GM18526 (cell line): ENCODE results near the gene GUCY1B1.

Experiments used
- POLR2A ChIP-seq: IDR thresholded peaks from 3 replicates; pipeline ENCODE4 v1.6.1; 2011; ENCODE audit not compliant: insufficient read length; ENCODE audit errors: extremely low read depth

GUCY1B1 gene

DNA sequence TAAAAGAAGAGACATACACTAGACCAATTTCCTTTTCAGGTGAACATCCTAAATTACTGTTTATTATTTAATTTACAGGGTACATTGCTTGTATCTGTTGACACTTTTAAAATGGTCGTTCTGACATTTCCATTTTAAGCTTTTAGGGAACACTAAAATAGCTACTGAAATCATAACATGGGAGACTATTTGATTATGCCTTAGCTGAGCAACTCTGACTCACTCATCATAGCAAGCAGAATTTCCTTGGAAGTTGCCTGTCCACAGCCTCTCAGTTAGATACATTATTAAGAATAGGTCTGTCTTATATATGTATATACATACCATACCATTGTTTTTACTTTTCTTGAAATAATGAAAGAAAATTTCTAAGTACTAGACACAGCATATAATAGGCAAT lies 22.0 kb downstream of the GUCY1B1 start:
- no peak for TF ChIP-seq POLR2A

DNA sequence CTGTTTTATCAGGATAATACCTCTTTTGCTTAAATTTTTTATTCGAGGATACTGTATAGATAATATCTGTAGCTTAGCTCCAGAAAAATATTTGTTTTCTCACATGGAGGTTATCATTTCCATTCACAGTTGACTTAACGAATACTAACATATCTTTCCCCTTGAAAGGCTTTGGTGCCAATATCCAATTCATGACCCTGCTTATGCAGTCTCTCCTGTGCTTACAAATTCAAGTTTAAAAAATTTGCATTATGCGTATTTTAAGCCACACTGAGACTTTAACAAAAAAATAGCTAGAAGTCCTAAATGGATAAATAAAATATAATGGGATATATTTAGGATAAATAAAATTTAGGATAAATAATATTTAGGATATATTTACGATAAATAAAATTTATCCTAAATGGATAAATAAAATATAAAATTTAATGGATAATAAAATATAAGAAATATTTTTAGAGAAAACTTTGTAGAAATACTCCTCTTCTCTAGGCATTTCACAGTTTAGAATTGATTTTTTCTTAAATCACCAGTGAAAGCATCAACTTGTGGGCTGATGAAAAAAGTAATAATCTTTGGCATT lies 22.5 kb downstream of the GUCY1B1 start:
- no peak for TF ChIP-seq POLR2A

DNA sequence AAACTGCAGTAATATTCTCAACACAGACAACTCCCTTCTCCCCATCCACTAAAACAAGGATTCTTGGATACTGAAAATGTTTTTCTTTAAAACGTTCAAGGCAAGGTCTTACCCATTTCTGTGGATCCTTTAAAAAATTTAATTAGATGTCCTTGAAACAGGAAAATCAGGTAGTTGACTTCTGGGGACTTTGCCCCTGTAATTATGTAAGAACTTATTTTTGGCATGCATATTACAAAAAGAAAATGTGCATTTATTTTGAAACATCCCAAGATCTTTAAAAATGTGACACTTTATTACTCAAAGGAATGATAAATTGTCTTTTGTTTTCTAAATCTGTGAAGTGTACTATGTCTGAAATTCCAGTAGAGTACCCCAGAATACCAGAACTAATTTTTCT lies 25.8 kb downstream of the GUCY1B1 start:
- no peak for TF ChIP-seq POLR2A

DNA sequence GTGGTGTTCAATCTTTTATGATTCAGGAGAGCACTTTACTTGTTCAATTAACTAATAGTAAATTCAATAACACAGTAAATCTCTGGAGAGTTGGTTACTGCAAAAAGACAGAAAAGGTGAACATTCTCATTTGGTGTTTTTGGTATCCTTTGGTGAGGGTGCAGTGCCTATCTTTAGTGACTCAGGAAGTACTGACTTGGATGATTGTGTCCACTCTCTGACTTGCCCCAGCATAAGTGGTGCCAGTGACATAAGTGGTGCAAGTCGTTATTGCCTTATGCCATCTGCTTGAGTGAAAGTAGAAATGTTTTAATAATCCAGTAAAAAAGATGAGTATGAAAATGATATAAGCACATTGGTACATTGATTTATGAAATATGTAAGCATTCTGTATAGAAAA lies 27.0 kb downstream of the GUCY1B1 start:
- no peak for TF ChIP-seq POLR2A

DNA sequence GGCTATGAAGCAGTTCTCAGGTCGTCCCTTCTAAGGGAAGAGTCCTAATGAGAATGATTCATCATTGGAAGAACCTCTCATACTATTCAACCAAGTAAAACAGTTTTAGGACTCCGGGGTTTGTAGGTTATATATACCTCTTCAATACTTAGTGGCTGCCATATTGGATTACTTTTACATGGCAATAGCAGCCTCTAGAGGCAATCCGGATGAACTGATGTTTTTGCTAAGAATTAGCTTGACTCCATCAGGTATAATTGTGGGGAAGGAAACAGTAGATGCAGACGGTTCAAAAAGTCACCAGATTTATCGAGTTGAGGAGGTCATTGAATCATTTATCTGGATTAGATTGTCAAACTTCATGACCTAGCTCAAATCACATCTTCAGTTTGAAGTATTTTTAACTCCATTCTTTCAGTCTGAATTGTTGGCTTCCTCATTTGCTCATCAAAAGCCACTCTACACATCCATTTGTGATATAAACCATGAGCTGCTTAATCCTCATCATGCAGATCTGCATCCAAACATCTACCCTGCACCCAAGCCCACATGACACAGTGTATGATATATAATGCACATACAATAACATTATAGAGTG lies 28.4 kb downstream of the GUCY1B1 start:
- TF ChIP-seq POLR2A, result no peak

DNA sequence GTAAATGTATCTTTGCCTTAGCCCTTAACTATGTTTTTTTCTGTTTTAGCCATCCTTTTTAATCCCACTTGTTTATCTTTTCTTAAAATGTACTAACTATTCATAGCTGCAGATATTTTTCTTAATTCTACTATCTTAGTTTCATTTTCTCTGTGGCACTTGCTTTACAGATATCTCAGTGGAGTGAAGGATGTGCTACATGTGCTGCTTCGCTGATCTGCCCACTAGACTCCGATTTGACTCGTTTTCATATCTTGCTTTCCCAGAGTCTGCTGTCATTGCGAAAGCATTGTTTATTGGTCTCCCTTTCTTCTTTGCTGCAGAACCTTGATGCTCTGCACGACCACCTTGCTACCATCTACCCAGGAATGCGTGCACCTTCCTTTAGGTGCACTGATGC lies 30.6 kb downstream of the GUCY1B1 start:
- no peak for TF ChIP-seq POLR2A

DNA sequence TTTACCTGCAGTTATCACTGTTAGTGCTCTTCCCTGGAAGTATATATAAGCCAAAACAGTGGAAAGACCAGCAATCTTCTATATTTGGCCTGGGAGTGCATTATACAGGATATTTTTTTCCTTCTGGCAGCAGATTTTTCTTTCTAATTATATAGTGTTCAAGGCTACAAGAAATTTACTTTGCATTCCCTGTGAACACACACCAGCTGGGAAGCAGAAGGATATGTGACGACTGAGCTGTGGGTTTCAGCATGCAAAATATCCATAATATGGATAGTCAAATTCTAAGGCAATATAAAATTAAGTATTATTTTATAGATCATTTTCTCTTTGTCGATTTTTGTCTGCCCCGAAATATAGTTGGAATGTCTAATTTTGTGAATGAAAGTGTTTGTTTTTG lies 31.2 kb downstream of the GUCY1B1 start:
- no peak for TF ChIP-seq POLR2A

DNA sequence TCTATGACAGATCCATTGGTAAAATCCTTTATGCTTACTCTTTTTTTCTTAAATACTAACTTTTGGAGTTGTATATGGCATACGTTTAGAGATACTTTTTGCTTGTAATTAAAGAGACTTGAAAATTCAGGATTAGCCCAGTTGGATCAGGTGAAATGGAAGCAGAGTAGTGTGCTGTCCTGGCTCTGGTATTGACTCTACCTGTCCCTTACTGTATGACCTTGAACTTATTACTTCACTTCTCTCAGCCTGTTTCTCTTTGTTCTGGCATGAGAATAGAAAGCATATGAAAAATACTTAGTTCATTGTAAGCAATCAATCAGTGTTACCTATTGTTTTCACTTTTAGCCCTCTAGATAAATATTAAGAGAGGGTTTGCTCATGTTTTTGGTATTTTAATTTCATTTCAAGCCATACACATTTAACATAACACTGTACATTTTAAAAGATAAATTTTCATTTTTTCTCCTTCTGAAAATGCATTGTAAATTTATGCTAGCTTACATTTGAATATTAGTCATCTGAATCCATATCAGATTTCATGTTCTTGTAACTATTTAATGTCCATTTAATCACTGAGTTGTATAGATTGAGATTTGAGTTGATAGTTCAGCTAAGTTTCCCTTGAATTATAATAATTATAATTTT lies 35.9 kb downstream of the GUCY1B1 start:
- TF ChIP-seq POLR2A, result no peak

DNA sequence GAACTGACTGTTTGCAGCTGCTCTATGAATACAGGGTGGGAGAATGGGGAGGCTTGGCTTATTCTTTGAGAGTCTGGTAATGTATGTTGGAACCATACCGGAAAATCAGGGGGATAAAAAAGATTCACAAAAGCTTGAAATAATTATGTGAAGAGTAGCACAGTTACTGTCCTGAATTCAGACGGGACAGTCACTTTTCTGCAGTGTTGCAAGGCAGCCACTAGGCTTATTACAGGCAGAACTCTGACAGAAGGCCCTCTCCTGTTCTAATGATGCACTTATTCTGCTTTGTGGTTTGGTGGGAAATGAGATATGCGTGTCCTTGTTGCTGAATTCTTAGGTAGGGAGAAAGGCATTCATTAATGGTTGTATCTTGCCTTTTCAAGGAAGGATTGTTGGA lies 37.2 kb downstream of the GUCY1B1 start:
- no peak for TF ChIP-seq POLR2A

DNA sequence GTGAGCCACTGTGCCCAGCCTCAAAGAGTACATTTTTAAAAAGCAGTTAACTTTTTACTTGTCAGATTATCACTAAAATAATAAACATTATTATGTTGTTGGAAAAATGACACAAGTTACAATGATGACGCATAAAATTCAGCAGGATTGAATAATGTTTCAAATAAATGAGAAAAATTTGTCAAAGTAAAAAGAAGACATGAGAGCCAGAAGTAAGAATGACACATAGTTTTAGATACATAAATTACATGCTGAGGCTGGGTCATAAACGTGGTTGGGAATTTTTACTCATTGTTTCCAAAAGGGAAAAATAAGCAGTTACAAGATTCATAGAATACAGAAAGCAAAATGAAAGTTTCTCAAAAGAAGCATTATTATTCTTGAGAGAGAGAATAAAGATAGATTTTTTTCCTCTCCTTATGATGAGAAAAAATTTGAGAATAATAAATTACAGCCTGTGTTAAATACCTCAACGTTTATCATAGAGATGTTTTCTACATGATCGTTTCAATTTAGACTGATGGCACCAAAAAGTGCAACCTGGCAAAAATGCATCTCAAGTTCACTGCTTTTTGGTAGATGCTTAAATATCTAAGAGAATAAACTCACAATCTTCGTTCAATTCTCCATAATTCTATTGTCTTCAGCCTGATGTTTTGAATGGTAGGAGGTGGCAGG lies 40.4 kb downstream of the GUCY1B1 start:
- no peak for TF ChIP-seq POLR2A

DNA sequence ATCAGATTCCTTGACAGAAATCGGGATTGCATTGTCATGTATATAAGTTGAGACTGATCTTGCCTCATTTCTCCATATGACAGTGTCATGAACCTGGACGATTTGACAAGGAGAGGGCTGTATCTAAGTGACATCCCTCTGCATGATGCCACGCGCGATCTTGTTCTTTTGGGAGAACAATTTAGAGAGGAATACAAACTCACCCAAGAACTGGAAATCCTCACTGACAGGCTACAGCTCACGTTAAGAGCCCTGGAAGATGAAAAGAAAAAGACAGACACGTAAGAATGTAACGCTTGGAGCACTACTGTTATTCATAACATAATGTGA lies 40.9 kb downstream of the GUCY1B1 start:
- TF ChIP-seq POLR2A, result no peak

DNA sequence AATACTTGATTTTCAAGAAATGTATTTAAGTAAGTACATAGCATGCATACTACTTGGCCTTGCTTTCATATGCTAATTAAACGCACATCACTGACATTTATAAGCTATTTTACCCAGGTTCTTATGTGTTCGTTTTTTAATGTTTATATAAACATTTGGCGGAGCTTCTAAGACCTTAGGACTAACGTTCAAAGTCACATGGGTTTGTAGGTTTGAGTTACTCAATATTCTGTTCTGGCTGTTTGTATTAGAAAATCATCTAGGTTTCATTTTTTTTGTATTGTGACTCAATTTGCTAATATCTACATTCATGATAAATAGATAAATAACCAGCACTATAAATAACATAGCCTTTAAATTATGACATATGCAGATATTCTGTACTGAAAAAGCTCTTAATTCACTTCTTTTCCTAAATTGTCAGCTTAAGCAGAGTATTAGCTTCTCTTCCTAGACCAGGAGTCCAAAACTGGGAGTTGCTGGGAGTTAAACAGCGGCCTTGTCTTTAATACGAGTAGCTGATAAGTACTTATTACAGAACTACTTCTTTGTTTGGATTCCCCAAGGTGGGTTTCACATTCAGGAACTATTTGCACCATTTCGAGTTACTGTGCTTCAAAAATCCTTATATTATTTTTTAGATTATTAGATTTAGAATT lies 42.0 kb downstream of the GUCY1B1 start:
- TF ChIP-seq POLR2A, result no peak

DNA sequence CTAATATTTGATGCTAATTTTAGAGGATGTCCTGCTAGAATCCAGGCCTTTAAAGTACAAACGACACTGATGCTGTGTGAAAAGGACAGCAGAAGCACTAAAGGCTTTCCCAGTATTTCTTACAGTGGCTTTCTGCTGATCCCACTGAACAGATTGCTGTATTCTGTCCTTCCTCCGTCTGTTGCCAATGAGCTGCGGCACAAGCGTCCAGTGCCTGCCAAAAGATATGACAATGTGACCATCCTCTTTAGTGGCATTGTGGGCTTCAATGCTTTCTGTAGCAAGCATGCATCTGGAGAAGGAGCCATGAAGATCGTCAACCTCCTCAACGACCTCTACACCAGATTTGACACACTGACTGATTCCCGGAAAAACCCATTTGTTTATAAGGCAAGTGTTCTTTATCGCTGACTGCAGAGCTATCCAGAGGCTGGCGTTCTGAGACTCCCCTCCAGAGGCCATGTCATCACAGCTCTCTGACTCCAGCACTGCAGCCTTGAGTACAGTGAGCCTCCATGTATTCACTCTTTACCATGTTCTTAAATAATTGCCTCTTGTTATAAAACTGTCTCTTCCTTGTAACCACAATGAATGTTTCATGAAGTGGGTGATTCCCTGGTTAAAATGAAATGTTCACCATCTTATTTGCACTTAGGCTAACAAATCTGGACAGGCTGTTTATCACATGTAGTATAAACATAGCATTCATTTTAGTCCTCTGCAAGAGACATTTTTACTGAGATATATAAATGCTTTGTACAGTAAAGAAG lies 43.6 kb downstream of the GUCY1B1 start:
- no peak for TF ChIP-seq POLR2A

DNA sequence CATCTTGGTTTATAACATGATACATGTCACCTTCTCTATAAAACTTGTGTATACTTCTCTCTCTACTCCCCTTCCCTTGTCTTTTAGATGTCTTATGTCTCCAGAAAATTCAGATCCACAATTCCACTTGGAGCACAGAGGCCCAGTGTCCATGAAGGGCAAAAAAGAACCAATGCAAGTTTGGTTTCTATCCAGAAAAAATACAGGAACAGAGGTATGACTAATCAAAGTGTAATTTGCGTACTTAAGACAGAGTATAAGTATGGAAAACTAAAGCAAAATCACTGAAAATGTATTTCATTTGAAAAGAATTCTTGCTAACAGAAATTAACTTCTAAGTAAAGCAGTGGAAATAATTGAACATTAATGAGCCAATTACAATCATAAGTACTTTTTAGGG lies 46.2 kb downstream of the GUCY1B1 start:
- TF ChIP-seq POLR2A, result no peak

DNA sequence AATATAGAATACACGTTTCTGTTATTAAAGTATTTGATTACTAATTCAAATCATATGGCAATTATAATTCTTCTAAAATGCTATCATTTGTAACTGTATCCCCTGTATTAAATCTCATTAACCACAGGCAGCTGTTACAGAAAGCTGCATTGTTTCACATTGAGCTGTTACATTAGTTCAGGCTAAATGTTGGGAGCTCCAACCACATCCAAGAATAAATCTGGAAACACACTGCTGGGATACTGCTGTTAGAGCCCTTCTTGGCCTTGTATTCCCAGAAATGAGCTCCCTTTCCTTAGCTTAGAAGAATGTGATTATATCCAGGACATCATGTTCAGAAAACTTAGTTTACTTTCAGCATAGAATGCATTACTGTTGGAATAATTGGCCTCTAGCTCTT lies 48.2 kb downstream of the GUCY1B1 start:
- TF ChIP-seq POLR2A, result no peak
